NCI-H2029 (cell line): ENCODE data around the gene LIN37.
"Not testable (repeated sequence)": the region's sequence is repeated elsewhere in the genome, so short reads cannot be mapped to it uniquely, and the experiment has no call there.

ENCODE experiments used
- DNase-seq: peaks from one replicate; lab custom pipeline; 2025; lab: John Stamatoyannopoulos, UW

Gene LIN37

DNA sequence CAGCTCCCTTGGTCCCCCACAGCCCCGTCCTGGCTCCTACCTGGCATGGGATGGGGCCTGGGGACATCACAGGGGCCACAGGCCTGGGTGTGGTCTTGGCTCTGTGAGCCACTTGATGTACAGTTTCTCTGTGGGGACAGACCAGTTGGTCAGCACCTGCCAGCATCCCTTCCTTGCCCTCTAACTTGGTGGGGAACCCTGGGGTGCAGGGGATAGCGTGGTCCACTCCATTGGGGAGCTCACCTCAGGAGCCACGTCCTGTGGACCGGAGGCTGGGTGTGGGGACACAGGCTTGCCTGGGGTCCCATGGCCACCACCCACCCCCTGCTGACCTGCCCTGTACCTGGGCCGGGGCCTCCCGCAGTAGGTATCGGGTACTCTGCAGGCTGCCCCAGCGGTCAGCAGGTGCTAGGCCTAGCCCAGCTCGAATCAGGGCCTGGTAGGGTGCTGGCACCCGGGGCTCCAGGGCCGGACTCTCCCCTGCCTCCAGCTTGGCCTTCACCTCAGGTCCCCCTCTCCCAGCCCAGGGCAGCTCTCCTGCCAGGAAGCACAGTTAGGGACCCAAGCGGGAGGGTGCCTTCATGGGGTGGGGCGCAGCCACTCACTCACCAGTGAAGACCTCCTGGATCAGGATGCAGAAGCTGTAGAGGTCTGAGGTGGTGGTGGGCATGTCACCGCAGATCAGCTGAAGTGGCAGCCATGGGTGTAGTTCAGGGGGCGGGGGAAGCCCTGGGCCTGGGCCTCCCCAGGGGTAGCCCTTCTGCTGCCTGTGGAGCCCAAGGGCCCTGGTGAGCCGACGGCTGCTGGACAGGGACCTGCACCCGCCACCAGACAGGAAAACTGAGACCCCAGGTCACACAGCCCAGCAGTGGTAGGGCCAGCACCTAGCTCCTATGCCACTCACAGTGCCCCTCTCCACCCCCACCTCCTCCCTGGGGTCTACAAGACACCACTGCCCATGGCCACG, 41.9 kb downstream of the LIN37 start:
- no peak for DNase-seq

DNA sequence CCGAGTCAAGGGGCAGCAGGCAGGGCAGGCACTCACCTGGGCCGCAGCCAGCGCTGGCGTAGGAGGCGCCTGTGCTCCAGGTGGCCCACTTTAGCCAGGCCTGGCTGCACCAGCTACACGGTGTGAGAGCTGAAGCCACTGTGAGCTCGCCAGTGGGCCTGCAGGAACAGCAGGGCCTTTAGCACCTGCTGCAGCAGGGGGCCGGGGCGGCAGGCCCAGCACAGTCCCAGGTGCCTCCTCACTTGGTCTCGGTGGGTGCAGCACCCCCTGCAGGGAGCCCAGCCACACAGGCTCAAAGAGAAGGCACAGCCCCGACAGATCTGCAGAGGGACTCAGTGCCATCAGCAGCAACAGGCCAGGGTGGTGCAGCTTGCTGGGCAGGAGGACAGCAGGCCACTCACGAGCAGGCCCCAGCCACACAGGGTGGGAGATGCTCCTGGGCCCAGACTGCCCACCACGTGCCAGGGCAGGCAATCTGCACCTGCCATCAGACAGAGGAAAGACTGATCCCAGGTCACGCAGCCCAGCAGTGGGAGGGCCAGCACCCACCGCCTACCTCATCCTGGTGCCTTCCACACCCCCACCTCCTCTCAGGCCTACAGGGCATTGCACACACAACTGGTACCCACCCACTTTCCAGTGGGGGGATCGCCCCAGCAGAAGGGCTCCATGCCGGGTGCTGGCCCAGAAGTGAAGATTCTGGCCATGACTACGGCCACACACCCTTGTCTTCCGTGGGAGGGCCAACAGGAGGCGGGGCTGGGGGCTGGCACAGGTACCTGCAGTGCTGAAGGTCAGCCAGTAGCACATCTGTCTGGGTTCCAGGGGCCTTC, 42.8 kb downstream of the LIN37 start:
- peak; percentile 72 for DNase-seq

DNA sequence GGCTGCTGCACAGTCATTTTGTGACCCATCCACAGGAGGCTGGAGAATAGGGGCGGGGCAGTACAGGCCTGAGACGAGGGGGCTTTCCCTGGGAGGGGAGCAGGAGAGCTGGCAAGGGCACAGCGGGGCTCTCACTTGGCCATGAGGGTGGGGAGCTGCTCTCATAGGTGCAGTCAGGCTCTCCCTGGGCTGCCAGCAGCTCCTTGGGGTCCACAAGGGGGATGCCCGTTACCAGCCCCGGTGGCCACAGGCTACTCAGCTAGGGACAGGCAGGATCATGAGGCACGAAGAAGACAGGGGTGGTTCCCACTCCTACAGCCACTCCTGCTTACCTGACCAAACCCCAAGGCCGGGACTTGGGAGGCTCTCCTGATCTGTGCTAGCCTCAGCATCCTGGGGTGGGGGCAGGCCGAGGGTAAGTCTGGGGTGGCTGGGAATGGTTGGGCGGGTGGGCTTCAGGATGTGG, 43.5 kb downstream of the LIN37 start:
- no peak for DNase-seq

DNA sequence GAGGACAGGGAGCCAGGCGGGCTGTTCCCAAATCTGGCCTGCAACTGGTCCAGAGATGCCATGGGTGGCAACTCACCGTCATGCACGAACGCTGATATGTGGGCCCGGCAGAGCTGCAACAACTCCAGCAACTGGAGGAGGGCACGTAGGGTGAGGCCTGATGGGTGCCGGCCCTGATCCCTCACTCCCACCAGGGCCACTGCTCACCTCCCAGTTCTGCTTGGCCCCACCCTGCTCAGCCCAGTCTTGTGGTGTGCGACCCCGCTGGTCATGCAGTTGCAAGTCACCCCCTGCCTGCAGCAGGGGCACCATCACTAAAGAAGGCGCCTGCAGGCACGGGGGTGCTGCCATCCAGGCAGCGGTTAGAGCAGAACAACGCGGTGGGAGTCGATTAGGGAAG, 43.9 kb downstream of the LIN37 start:
- no peak for DNase-seq

DNA sequence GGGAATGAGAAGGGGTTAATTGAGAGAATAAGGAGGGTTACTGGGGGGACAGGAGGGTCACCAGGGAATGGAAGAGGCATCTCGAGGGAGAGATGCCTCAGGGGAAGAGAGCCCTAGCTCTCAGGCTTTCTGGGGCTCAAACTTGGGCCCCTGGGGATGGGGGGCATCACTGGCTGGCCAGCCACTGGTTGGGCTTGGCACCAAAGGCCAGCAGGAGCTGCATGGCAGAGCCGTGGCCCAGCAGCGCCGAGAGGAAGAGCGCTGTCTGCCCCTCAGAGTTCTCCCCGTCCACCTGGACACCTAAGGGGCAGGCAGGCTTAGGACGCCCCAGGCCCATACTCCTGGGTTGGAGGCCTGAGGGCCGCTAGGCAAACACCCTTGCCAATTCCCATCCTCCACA, 44.5 kb downstream of the LIN37 start:
- DNase-seq: no peak

DNA sequence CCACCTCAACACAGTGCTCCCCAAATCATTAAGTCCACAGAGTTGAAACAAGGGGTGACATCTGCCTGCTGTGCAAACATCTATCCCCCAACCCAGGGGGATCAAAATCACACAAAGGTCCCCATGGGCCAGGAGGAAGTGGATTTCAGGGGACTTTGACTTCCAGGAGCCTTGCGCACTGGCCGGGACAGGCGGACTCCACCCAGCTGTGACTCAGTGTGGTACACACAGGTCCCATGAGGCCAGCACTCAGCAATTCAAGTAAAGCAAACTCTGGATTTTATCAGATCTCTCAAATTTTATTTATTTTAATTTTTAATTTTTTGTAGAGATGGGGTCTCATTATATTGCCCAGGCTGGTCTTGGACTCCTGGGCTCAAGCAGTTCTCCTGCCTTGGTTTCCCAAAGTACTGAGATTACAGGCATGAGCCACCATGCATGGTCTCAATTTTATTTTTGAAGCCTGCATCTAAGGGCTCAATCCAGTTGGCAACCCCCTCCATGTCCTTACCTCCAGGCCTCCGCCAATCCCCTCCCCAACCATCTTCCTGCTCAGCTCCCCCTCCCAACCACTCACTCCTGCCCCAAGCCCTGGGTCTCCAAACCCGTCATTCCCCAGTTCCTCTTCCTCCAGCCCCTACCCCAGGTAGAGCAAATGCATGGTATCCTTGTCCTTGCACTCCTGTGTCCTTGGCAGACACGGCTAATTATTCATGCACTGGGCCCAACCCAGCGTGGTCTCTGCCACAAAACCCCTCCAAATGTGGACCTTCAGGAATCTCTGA, 45.2 kb downstream of the LIN37 start:
- DNase-seq: no peak

DNA sequence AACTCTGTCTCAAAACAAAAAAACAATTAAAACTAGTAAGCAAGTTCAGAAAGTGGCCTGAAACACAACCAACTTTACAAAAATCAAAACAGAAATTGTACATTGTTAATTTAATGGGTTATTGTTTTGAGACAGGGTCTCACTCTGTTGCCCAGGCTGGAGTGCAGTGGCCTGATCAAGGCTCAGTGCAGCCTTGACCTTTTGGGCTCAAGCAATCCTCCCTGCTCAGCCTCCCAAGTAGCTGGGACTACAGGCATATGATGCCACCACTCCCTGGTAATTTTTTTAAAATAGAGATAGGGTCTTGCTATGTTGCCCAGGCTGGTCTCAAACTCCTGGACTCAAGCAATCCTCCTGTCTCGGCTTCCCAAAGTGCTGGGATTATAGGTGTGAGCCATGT, 47.2 kb downstream of the LIN37 start:
- DNase-seq: not testable (repeated sequence)

DNA sequence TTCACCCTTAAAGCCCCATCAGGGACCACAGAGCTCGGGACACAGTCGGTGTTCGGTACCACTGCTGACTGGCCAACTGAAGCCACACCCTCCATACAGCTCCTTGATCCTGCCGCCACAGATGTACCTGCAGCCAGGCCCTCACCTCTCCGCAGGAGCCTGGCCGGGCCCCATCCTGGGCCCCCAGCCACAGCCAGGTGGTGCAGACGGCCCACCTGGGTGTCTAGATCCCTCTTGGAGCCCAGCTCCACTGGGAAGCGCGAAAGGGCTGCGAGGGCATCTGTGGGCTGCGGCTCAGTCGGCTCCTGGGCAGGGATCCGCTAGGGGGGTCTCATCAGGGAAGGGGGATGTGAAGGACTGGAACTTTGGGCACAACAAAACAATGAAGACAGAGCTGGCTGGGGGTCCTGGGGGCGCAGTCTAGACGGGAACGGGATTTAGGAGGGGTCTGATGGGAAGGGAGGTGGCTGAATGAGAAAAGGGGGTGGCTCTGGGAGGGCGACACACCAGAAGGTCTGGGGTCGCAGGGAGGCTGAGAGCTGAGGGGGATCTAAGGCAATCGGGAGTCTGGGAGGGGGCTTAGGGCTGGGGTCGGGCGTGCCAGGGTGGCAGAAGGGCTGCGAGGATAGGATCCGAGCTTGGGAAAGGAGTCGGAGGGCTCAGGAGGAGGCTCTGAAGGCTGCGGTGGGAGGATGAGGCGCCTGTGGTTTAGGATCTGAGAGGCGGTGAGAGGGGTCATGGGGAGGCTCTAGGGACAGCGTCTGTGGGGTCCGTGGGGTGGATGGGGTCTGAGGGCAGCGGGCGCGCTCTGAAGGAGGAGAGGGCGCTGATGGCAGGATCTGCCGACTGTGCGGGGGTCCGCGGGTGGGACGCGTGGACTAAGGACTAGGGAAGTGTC, 48.5 kb downstream of the LIN37 start:
- no peak for DNase-seq

DNA sequence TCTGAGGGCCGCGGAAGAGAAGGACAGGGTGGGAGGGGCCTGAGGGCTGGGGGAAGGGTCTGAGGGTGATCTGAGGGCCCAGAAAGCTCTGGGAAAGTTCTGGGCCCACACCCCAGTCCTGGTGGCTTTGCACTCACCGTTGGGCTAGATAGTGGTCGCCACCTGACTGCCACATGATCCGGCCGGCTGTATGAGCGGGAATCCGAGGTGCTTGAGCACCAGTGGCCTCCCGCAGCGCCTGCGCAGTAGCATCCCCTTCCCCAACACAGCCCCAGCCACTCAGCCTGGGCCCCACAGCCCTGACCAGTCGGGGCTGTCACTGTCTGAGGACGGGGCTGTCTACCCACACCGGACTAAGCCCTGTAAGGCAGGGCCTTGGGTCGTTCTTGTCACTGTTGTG, 49.3 kb downstream of the LIN37 start:
- no peak for DNase-seq

DNA sequence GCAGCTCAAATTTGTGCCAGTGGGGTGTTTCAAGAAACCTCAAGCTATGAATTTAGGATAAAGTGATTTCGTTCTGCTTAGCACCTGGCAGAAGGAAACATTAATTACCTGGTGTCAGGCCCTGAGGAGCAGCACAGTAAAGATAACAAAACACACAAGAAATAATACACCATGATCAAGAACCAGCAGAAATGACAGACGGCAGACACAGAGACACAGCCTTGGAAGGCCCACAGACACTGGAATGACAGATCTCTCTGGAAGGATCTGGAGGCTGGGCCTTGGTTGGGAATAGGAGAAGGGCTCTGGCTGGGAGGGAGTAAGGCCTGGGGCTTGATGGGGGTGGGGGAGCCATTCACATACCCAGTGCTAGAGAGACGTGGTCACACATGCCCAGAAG, 53.5 kb downstream of the LIN37 start:
- DNase-seq: no peak
